Endothelial cell of umbilical vein (primary cell): ENCODE results near the gene PKMYT1. TPM values are rescaled to one million over a fixed set of nuclear protein-coding genes. Genes with fewer than 3 reads are reported as not detected.

Experiments
- BruUV-seq: library from RNA; stranded (reverse); fragments of 400-500 nt; replicated peaks from 2 replicates; lab custom pipeline; 2021; lab: Mats Ljungman, UMichigan
- CTCF ChIA-PET: fragments of 300-600, 350-600 bp; sonication (Branson Sonifier 250); formaldehyde crosslinking; loops from one replicate; lab custom pipeline; 2021; ENCODE audit warnings: antibody characterized with exemption, inconsistent platforms; lab: Charles Lee
- POLR2A ChIA-PET: fragments of 300-600, 350-600 bp; sonication (Branson Sonifier 250); formaldehyde crosslinking; loops from one replicate; lab custom pipeline; 2021; ENCODE audit warnings: antibody characterized with exemption, inconsistent platforms; lab: Charles Lee
- DNase-seq: peaks from one replicate; pipeline ENCODE4 v3.0.0-alpha.2; 2011; ENCODE audit warnings: low read depth, low spot score
- FAIRE-seq: peaks from 2 replicates; lab custom pipeline; 2011; peaks lifted over from hg19 to GRCh38; lab: Jason Lieb, UNC
- H2AFZ ChIP-seq: 2 replicates; pipeline ENCODE4 v1.6.0; 2012; ENCODE audit warnings: low read depth, low read length, control low read depth, inconsistent platforms
- H3K27ac ChIP-seq: 2 replicates; pipeline ENCODE4 v1.5.1; 2011; ENCODE audit warnings: low read depth, mild to moderate bottlenecking, control low read depth, low read length, moderate library complexity; ENCODE audit not compliant: insufficient read depth
- H3K27me3 ChIP-seq, 2 experiments: 2 replicates each; pipeline versions ENCODE4 v1.6.0 to v1.6.1; 2011; ENCODE audit warnings: low read length in 2 of 2, mixed read lengths in 1 of 2; ENCODE audit not compliant: control insufficient read depth in 2 of 2, insufficient read depth in 2 of 2
- H3K36me3 ChIP-seq, 2 experiments: 2 replicates in 1 of 2; 3 replicates in 1 of 2; pipeline ENCODE4 v1.5.1; 2011; ENCODE audit warnings: low read length in 2 of 2, mild to moderate bottlenecking in 1 of 2, moderate library complexity in 1 of 2; ENCODE audit not compliant: control insufficient read depth in 2 of 2, insufficient read depth in 2 of 2; ENCODE audit errors: extremely low read depth in 1 of 2
- H3K4me1 ChIP-seq: 3 replicates; pipeline ENCODE4 v1.5.1; 2011; ENCODE audit warnings: mild to moderate bottlenecking, low read length; ENCODE audit not compliant: control insufficient read depth, insufficient read depth; ENCODE audit errors: extremely low read depth
- H3K4me2 ChIP-seq: 2 replicates; pipeline ENCODE4 v1.6.1; 2011; ENCODE audit warnings: low read length, control low read depth, mixed read lengths; ENCODE audit not compliant: insufficient read depth
- H3K4me3 ChIP-seq, 3 experiments: fragments of 200-600 bp in 1 of 3; sonication (generic), shearing (Covaris generic) in 1 of 3; replicated peaks in 1 of 3; 2 replicates each; pipeline ENCODE4 v1.5.1; 2011 to 2016; ENCODE audit warnings: control low read depth in 3 of 3, low read length in 3 of 3, mild to moderate bottlenecking in 2 of 3, inconsistent platforms in 1 of 3, low read depth in 1 of 3, moderate library complexity in 1 of 3; ENCODE audit not compliant: insufficient read depth in 1 of 3
- H3K79me2 ChIP-seq: 2 replicates; pipeline ENCODE4 v1.6.0; 2012; ENCODE audit warnings: low read length, inconsistent platforms; ENCODE audit not compliant: control insufficient read depth, insufficient read depth
- H3K9ac ChIP-seq: replicated peaks from 2 replicates; pipeline ENCODE3; 2011; ENCODE audit warnings: low read length, control low read depth; ENCODE audit not compliant: insufficient read depth; ENCODE audit errors: extremely low read depth
- H3K9me1 ChIP-seq: replicated peaks from 3 replicates; pipeline ENCODE4 v1.6.0; 2011; ENCODE audit warnings: mild to moderate bottlenecking, low read length; ENCODE audit not compliant: control insufficient read depth, insufficient read depth; ENCODE audit errors: extremely low read depth
- H3K9me3 ChIP-seq: replicated peaks from 2 replicates; pipeline ENCODE4 v1.5.1; 2012; ENCODE audit warnings: low read length, inconsistent platforms; ENCODE audit not compliant: control insufficient read depth, insufficient read depth
- H4K20me1 ChIP-seq: replicated peaks from 2 replicates; pipeline ENCODE3; 2011; ENCODE audit warnings: mild to moderate bottlenecking, low read length; ENCODE audit not compliant: control insufficient read depth, insufficient read depth; ENCODE audit errors: extremely low read depth
- EZH2 ChIP-seq: IDR thresholded peaks from 2 replicates; pipeline ENCODE4 v1.6.1; 2012; ENCODE audit warnings: borderline replicate concordance, low read depth, mild to moderate bottlenecking, moderate library complexity, low read length, inconsistent platforms; ENCODE audit not compliant: severe bottlenecking
- FOS ChIP-seq: IDR thresholded peaks from 2 replicates; pipeline ENCODE4 v1.6.1; 2011; ENCODE audit warnings: mild to moderate bottlenecking, low read length, moderate library complexity, borderline replicate concordance; ENCODE audit not compliant: insufficient read depth
- GATA2 ChIP-seq: IDR thresholded peaks from 2 replicates; pipeline ENCODE4 v1.7.0; 2011; ENCODE audit warnings: low read depth, mild to moderate bottlenecking, moderate library complexity, mixed read lengths, low read length; ENCODE audit not compliant: insufficient read length, insufficient read depth
- JUN ChIP-seq: IDR thresholded peaks from 2 replicates; pipeline ENCODE4 v1.6.1; 2011; ENCODE audit warnings: borderline replicate concordance, low read depth; ENCODE audit not compliant: insufficient read length, insufficient read depth
- MAX ChIP-seq: IDR thresholded peaks from 2 replicates; pipeline ENCODE4 v1.6.1; 2011; ENCODE audit not compliant: insufficient read depth, insufficient read length
- MYC ChIP-seq: IDR thresholded peaks from one replicate; pipeline ENCODE4 v1.6.1; 2011; ENCODE audit warnings: mild to moderate bottlenecking, low read depth, low read length
- POLR2A ChIP-seq: IDR thresholded peaks from 2 replicates; pipeline ENCODE4 v1.6.1; 2012; ENCODE audit warnings: low read depth, mild to moderate bottlenecking, control low read depth, low read length
- POLR2AphosphoS5 ChIP-seq: IDR thresholded peaks from 2 replicates; pipeline ENCODE4 v1.6.1; 2012; ENCODE audit warnings: low read depth, mild to moderate bottlenecking, control low read depth, low read length, moderate library complexity; ENCODE audit not compliant: insufficient read depth
- dilution Hi-C: fragments of 300-500 bp; cut with MboI; formaldehyde crosslinking; loops from one replicate; pipeline ENCODE4 v1.15.0; 2019; ENCODE audit warnings: low sequenced_read_pairs; ENCODE audit not compliant: extremely low pct_ligation_motif_present
- intact Hi-C: fragments of 100-400 bp; cut with micrococcal nuclease; formaldehyde crosslinking; loops from one replicate; pipeline ENCODE4 v1.10.0; 2022
- polyA plus RNA-seq, 4 experiments: library from polyadenylated mRNA; depleted of rRNA in 3 of 4; stranded (reverse) in 3 of 4; unstranded in 1 of 4; fragments of >200 nt; gene quantifications; 2 replicates each; pipeline versions ENCODE4 v1.2.1 to v1.2.3, GENCODE V29; 2011 to 2012; ENCODE audit warnings: missing spikeins in 1 of 4
- total RNA-seq: library from RNA; stranded (reverse); gene quantifications from 2 replicates; pipeline ENCODE4 v1.2.3, GENCODE V29; 2021
- TF ChIP-seq, protein P1 (sequence below), 2 donors: IDR thresholded peaks; 1 replicate in 1 of 2; 2 replicates in 1 of 2; pipeline ENCODE4 v1.5.1; 2011; ENCODE audit warnings: low read length in 2 of 2, mild to moderate bottlenecking in 2 of 2, moderate library complexity in 2 of 2, control low read depth in 1 of 2, inconsistent platforms in 1 of 2, low read depth in 1 of 2; ENCODE audit not compliant: insufficient read depth in 1 of 2; ENCODE audit errors: extremely low read depth in 1 of 2

Gene PKMYT1
- total and polyA plus RNA-seq, 2 donors (not counting 3 experiments of a cell fraction or from before 2014, with no cell fraction given) = 26.1 to 48.5 TPM

- ChIA-PET POLR2A (interaction anchor here (0.5 to 2.2 kb wide), 7 partner anchors 8 to 130 kb away, joined by 3 to 16 read pairs (median 6); partner anchors contain the start of gene ZNF213), CTCF (interaction anchor here (1.1 to 6.1 kb wide), 7 partner anchors 8 to 39 kb away, joined by 3 to 52 read pairs (median 9); no protein-coding TSS in a partner anchor)
- H3K27me3 ChIP-seq = peaks cover 0 to 2% of the 10 kb centered on the region in 2 experiments
- H2AFZ ChIP-seq = peak within 1 kb of the TSS; percentile 18
- DNase-seq = peak; percentile 77
- H3K4me3 ChIP-seq = peak within 1 kb of the TSS; percentile 61 to 83 (median 75)
- H3K9me3 ChIP-seq = no peaks in the 10 kb centered on the region
- peaks cover 2% of the 10 kb centered on the region for H3K79me2 ChIP-seq
- dilution Hi-C loops (no loop called here), intact Hi-C loops (loop anchor here (1.0 to 2.0 kb wide), 3 partner anchors 16 to 115 kb away; partner anchors contain the start of gene PAQR4)
- H3K9me1 ChIP-seq = no peaks in the 10 kb centered on the region
- peak within 1 kb of the TSS; percentile 83 for H3K4me2 ChIP-seq
- no peak for TF ChIP-seq EZH2
- TF ChIP-seq POLR2A = peak; percentile 90
- TF ChIP-seq POLR2AphosphoS5 = peak; percentile 97
- peaks cover 18% of the 10 kb centered on the region for H3K4me1 ChIP-seq
- TSS peak; percentile 26 for BruUV-seq
- H3K27ac ChIP-seq = peak within 1 kb of the TSS; percentile 98
- H3K36me3 ChIP-seq = no peaks in the 10 kb centered on the region
- peak within 1 kb of the TSS; percentile 99 for H3K9ac ChIP-seq
- no peaks in the 10 kb centered on the region for H4K20me1 ChIP-seq
- peak; percentile 72 for FAIRE-seq
Measured at GRCh38 chr16:3020247-3020603, 40.0 kb upstream of the PKMYT1 start, which contains the start of gene TNFRSF12A. Gene TNFRSF12A (plus strand): TSS chr16:3020368. CDS start chr16:3020398, 30 bp downstream.

DNA sequence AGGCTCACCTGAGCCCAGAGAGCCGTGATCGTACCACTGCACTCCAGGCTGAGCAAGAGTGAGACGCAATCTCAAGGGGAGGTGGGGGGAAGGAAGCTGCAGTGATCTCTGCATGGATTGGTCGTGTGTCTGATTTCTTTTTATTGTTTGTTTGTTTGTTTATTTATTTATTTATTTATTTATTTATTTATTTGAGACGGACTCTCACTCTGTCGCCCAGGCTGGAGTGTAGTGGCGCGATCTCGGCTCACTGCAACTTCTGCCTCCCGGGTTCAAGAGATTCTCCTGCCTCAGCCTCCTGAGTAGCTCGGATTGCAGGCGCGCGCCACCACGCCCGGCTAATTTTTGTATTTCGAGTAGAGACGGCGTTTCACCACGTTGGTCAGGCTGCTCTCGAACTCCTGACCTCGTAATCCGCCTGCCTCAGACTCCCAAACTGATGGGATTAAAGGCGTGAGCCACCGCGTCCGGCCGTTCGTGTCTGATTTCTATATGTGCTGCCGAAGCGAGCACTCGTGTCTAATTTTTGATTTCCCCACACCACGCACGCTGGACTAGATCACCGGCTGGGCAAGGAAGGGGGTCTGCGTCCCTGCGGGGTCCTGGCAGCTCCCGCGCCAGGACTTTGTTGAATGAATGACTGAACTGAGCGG lies 39.5 kb upstream of the PKMYT1 start:
- H2AFZ ChIP-seq = peak overlapping the region; percentile 18
- BruUV-seq = no TSS peak
- peak; percentile 75 for FAIRE-seq
- DNase-seq = no peak
- H3K4me2 ChIP-seq = no peak overlapping the region
- H3K36me3 ChIP-seq = no peaks in the 10 kb centered on the region
- H3K79me2 ChIP-seq = peaks cover 2% of the 10 kb centered on the region
- POLR2A ChIA-PET = interaction anchor here (0.5 to 2.2 kb wide), 7 partner anchors 7 to 1563 kb away, joined by 3 to 16 read pairs (median 6); partner anchors contain the start of gene ZNF213
- peaks cover 0 to 2% of the 10 kb centered on the region in 2 experiments for H3K27me3 ChIP-seq
- H3K4me3 ChIP-seq = peak overlapping the region in 1 of 3 experiments; percentile 16
- CTCF ChIA-PET = interaction anchor here (1.1 to 6.1 kb wide), 7 partner anchors 8 to 39 kb away, joined by 3 to 52 read pairs (median 9); no protein-coding TSS in a partner anchor
- H3K9ac ChIP-seq = no peak overlapping the region
- dilution Hi-C loops = no loop called here
- H4K20me1 ChIP-seq = no peaks in the 10 kb centered on the region
- TF ChIP-seq JUN = no peak
- no peak for TF ChIP-seq MYC
- no peak for TF ChIP-seq MAX
- no peak for TF ChIP-seq POLR2A
- TF ChIP-seq GATA2 = no peak
- TF ChIP-seq FOS = no peak
- TF ChIP-seq POLR2AphosphoS5 = no peak
- TF ChIP-seq EZH2 = no peak
- TF ChIP-seq, protein P1, sequence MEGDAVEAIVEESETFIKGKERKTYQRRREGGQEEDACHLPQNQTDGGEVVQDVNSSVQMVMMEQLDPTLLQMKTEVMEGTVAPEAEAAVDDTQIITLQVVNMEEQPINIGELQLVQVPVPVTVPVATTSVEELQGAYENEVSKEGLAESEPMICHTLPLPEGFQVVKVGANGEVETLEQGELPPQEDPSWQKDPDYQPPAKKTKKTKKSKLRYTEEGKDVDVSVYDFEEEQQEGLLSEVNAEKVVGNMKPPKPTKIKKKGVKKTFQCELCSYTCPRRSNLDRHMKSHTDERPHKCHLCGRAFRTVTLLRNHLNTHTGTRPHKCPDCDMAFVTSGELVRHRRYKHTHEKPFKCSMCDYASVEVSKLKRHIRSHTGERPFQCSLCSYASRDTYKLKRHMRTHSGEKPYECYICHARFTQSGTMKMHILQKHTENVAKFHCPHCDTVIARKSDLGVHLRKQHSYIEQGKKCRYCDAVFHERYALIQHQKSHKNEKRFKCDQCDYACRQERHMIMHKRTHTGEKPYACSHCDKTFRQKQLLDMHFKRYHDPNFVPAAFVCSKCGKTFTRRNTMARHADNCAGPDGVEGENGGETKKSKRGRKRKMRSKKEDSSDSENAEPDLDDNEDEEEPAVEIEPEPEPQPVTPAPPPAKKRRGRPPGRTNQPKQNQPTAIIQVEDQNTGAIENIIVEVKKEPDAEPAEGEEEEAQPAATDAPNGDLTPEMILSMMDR (IDR thresholded peaks at IDR 0.05; ENCODE audit: extremely low read depth in 1 of 2, insufficient read depth in 1 of 2, low read depth in 1 of 2, low read length in 2 of 2) = no peak
- H3K4me1 ChIP-seq = peaks cover 18% of the 10 kb centered on the region
- H3K9me1 ChIP-seq = no peaks in the 10 kb centered on the region
- intact Hi-C loops = loop anchor here (1.0 to 2.0 kb wide), 3 partner anchors 15 to 115 kb away; partner anchors contain the start of gene PAQR4
- no peaks in the 10 kb centered on the region for H3K9me3 ChIP-seq
- no peak overlapping the region for H3K27ac ChIP-seq
